GM12891 (cell line): Measurements from ENCODE around the gene KRT35.

ENCODE experiments used
- DNase-seq: peaks from one replicate; pipeline ENCODE4 v3.0.0; 2011; ENCODE audit warnings: low spot score; ENCODE audit not compliant: insufficient read length
- FAIRE-seq: peaks from 2 replicates; lab custom pipeline; 2011; peaks lifted over from hg19 to GRCh38; lab: Jason Lieb, UNC
- PAX5 ChIP-seq: IDR thresholded peaks from 2 replicates; pipeline ENCODE4 v1.6.1; 2011; ENCODE audit warnings: low read length, moderate library complexity, mild to moderate bottlenecking; ENCODE audit not compliant: insufficient read depth, severe bottlenecking
- POLR2A ChIP-seq: IDR thresholded peaks from 2 replicates; pipeline ENCODE4 v1.6.1; 2011; ENCODE audit warnings: low read depth, low read length, control low read depth
- POLR2AphosphoS5 ChIP-seq: IDR thresholded peaks from 2 replicates; pipeline ENCODE4 v1.6.1; 2011; ENCODE audit warnings: low read depth, low read length, control low read depth
- POU2F2 ChIP-seq: IDR thresholded peaks from 2 replicates; pipeline ENCODE4 v1.6.1; 2011; ENCODE audit warnings: low read depth, mild to moderate bottlenecking, control low read depth, low read length, moderate library complexity
- SPI1 ChIP-seq: IDR thresholded peaks from 2 replicates; pipeline ENCODE4 v1.6.1; 2011; ENCODE audit warnings: low read depth, low read length, control low read depth
- TAF1 ChIP-seq: IDR thresholded peaks from 2 replicates; pipeline ENCODE4 v1.6.1; 2011; ENCODE audit warnings: low read depth, low read length, control low read depth

KRT35 gene

DNA sequence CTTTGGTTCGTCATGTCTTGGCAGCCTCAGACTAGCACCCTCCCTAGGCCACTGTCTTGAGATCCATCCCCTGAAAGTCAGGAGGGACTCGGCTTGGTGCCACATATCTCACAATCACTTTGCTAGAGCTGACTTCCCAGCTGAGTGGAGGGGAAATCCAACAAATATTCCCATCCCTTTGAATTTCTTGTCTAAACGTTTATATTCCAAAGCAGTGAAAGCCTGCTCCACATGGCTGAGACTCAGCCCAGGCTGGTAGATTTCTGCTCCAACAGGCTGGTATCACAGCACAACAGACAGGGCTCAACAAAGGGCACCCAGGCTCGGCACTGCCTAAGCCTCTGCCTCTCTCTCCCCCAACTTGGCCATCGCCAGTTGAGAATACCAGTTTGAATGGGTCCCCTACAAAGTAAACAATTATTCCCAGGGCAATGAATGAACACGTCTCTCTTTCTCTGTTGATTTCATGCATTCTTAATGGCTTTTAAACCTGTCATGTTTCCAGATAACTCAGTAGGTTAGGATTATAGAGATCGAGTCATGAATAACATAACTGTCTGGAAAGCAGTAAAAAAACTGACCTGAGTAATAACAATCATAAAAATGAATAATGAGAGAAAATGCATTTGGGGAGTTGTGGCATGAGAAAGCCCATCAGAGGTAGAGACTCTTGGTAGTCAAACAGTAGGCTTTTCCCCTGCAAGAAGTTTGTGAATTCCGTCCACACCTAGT lies 23.5 kb upstream of the KRT35 start:
- TF ChIP-seq POLR2AphosphoS5, result no peak
- TF ChIP-seq TAF1, result no peak
- TF ChIP-seq SPI1, result no peak
- TF ChIP-seq PAX5, result no peak
- no peak for TF ChIP-seq POLR2A
- no peak for TF ChIP-seq POU2F2
- DNase-seq, result no peak
- no peak for FAIRE-seq

DNA sequence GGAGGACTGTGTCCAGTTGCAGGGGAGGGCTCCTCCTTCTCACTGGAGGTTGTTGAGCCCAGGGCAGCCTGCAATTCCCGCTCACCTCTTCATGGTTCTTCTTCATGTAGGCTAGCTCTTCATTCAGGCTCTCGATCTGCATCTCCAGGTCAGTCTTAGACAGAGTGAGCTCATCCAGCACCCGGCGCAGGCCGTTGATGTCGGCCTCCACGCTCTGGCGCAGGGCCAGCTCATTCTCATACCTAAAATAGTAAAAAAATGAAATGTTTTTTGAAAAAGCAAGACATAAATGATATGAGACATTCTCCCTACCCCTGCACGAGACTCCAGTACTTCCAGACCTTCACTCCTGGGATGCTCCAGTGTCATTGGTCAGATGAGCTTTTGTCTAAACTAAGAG lies 22.3 kb upstream of the KRT35 start:
- FAIRE-seq (no peak), DNase-seq (no peak)
- TF ChIP-seq TAF1 (no peak), POLR2A (no peak), POU2F2 (no peak), PAX5 (no peak), SPI1 (no peak), POLR2AphosphoS5 (no peak)

DNA sequence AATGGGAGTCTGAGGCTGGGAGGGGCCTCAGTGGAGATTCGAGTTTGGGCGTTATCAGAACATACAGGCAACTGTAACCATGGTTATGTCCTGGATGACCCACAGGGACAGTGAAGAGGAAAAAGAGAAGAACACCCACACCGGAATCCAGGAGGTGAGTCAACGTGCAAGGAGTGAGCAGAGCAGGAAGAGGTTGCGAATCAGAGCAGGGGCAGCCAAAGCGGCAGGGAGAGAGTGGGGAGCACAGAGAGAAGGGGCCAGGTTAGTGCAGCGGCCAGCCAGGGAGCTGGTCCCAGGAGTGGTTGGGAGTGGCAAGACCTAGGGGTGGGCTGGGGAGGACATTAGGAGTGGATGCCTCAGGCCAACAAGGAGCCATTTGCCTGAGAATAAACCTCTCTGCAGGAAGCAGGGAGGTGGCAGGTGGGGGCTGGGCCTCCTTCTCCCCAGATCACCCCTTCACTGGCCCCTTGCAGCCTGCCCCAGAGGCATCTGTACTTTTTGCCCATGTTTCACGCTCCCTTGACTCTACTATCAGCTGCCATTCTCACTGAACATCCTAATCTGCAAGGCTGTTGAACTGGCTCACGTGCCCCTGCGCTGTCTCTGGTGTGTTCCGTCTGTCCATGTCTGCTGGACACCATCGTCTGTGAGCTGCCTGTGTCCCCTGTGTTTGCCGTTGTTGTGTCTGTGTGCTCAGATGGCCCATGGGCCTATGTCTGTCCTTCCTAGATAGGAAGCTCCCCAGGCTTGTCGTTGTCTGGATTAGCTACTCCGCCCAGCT lies 19.4 kb upstream of the KRT35 start:
- no peak for FAIRE-seq
- no peak for DNase-seq
- TF ChIP-seq POLR2A (no peak), POLR2AphosphoS5 (no peak), TAF1 (no peak), PAX5 (no peak), SPI1 (no peak), POU2F2 (no peak)

DNA sequence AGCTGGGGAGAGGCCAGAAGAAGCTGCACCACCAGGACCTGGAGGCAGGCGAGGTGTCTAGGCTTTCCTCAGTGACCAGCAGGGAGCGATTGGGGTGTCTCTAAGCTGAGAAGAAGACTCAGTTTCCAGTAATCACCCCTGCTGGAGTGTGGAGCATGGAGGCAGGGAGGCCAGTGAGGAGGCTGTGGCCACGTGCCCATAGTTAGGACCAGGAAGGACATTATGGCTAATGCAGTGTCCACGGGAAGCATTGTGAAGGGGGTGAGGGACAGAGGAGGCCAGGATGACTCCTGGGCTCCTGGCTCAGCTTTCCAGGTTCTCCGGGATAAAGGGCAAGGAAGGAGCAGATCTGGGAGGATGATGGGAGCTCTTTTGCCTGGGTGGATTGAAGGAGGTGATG lies 18.8 kb upstream of the KRT35 start:
- TF ChIP-seq POLR2AphosphoS5 (no peak), SPI1 (no peak), PAX5 (no peak), TAF1 (no peak), POLR2A (no peak), POU2F2 (no peak)
- DNase-seq (no peak), FAIRE-seq (no peak)

DNA sequence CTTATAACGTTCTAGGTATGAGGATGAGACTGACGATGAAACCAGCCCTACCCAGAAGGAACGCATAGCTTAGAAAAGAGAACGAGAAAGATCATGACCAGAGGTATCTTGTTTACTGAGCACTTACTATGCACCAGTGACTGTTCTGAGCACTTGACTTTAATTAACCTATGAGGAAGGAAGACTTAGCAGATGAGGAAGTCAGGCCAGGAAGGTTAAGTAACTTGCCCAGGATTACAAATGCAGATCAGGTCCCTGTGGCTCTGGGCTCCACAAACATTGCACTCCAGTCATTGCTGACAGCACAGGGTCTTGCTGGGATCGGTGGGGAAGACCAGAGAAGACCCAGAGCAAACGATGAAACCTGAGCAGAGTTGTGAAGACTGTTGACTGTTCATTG lies 17.3 kb upstream of the KRT35 start:
- FAIRE-seq (no peak), DNase-seq (no peak)
- TF ChIP-seq SPI1, result no peak
- TF ChIP-seq POU2F2, result no peak
- no peak for TF ChIP-seq TAF1
- no peak for TF ChIP-seq POLR2AphosphoS5
- TF ChIP-seq PAX5, result no peak
- TF ChIP-seq POLR2A, result no peak

DNA sequence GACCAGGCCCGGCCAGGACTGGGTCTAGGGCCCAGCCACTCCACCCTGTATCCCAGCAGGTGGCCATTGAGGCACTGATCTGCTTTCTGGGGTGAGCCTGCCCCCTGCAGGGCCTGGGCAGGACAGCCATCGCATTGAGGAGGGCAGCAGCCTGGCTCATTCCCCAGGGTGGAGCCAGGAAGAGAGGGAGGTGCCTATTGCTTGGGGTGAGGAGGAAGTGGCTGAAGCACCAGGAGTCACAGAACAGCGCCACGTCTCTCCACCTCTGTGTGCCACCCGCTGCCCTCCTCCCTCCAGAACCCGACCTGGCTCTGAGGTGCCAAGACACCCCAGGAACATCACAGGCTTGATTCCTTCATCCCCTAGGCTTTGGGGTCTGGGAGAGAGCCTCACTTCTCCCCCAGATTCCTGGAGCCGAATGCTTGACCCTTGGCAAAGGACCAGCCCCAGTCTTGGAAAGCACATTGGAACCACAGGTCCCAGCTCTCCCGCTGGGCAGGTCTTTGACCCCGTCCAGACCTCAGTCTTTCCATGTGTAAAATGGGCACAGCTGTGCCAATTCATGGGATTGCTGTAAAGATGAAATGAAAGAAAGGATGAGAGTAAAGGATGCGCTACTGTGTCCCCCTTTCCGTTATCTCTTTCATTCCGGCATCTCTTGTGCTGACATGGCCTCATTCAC lies 16.0 kb upstream of the KRT35 start:
- TF ChIP-seq POLR2A (no peak), TAF1 (no peak), PAX5 (no peak), SPI1 (no peak), POLR2AphosphoS5 (no peak), POU2F2 (no peak)
- FAIRE-seq, result peak; percentile 56
- DNase-seq, result peak; percentile 66

DNA sequence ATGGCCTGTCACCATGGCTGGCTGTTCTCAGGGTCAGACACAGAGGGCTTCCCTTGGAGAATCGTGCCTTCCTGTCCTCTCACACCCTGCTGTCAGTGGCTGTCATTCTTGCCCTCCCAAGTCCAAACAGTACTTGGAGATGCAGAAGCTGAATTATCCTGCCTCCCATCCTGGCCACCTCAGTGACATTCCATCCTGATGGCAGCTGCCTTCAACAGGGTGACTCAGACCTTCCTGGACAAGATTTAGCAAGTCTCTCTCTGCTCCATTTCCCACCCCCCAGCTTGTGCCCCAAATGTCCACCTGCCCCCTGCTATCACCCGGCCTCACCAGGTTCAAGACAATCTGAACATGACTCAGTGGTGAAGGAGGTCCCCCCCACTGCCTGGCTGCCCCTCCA lies 13.6 kb upstream of the KRT35 start:
- TF ChIP-seq POLR2AphosphoS5 (no peak), TAF1 (no peak), PAX5 (no peak), POLR2A (no peak), SPI1 (no peak), POU2F2 (no peak)

DNA sequence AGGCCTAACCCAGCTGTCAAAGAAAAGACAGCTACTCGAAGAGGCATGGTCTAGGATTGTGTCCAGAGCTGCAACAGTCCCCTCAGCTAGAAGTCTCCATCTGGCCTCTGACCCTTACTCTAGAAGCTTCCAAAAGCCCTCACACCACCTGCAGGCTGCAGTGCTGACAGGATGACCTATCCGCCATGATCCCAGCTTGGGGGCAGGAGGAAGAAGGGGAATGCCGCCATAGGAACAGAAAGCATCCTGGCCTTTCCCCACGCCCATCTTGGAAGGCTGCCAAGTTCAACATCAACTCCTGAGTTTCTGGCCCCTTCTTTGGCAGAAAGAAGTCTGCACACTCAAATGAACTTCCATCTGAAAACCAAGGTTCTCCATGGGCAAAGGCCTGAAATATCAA lies 11.8 kb upstream of the KRT35 start:
- FAIRE-seq (no peak), DNase-seq (no peak)
- TF ChIP-seq PAX5 (no peak), POLR2A (no peak), POLR2AphosphoS5 (no peak), SPI1 (no peak), POU2F2 (no peak), TAF1 (no peak)

More for the DNA sequence above, 13.6 kb upstream of the KRT35 start:
- DNase-seq (no peak), FAIRE-seq (no peak)

DNA sequence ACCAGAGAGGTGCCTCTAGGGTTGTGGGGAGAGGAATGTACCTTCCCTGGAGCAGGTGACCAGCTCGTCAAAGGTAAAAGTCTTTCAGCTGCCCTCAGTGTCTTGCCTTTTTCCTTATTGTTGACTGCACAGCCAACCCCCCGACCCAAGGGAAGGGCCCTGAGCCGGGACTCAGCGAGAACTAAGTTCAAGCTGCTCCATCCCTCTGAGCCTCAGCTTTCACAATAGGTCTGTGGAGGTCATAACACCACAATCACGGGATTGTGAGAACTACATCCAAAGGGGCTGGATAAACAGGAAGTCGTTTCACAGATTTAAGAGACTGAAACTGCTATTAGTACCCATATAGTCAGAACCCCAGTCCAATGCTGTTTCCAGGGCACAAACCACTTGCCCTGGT lies 11.4 kb upstream of the KRT35 start:
- DNase-seq (no peak), FAIRE-seq (no peak)
- TF ChIP-seq POLR2A (no peak), TAF1 (no peak), POU2F2 (no peak), SPI1 (no peak), PAX5 (no peak), POLR2AphosphoS5 (no peak)

DNA sequence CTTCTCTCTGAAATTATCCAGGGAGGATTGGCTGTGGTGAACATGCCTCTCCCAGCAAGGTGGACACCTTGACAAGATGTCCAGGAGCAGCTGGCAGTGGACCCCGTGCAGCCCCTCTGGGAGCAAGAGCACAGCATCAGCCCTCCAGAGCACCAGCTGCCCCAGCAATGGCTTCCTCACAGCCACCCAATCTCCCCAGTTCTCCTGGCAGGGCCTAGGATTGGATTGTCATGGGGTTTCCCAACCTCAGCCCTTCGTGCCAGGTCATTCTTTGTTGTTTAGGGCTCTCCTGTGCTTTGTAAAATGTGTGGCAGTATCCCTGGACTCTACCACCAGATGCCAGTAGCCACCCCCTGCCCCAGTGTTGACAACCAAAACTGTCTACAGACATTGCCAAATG lies 10.5 kb upstream of the KRT35 start:
- FAIRE-seq (no peak), DNase-seq (no peak)
- TF ChIP-seq SPI1 (no peak), TAF1 (no peak), POLR2A (no peak), POLR2AphosphoS5 (no peak), POU2F2 (no peak), PAX5 (no peak)
